HepG2 (cell line): ENCODE data around the gene MEGF6. TPM values are rescaled to one million over a fixed set of nuclear protein-coding genes. Genes with fewer than 3 reads are reported as not detected.

Experiments
- ATAC-seq: fragments of 200-7000 bp; cut with Tn5 transposase; 3 replicates; pipeline ENCODE4 v1.9.1; 2020; ENCODE audit warnings: mild to moderate bottlenecking, moderate library complexity
- BruUV-seq: library from RNA; stranded (reverse); fragments of 400-500 nt; replicated peaks from 2 replicates; lab custom pipeline; 2021; lab: Mats Ljungman, UMichigan
- CTCF ChIA-PET: fragments of 300-600 bp; formaldehyde crosslinking; extraction: SDS; loops from one replicate; lab custom pipeline; 2021; ENCODE audit warnings: low total read pairs, inconsistent platforms, low intra/inter-chr PET ratio; lab: Yijun Ruan, JAX
- POLR2A ChIA-PET: fragments of 350-600 bp; sonication (Branson Sonifier 250); formaldehyde crosslinking; loops from one replicate; lab custom pipeline; 2020; ENCODE audit warnings: antibody characterized with exemption, inconsistent platforms; lab: Yijun Ruan, JAX
- DNase-seq: peaks from one replicate; pipeline ENCODE4 v3.0.0-alpha.2; 2015; ENCODE audit warnings: low spot score
- FAIRE-seq: peaks from 3 replicates; lab custom pipeline; 2011; peaks lifted over from hg19 to GRCh38; lab: Jason Lieb, UNC
- H2AFZ ChIP-seq: one replicate; pipeline ENCODE4 v1.6.1; 2011; ENCODE audit warnings: low read length, inconsistent platforms
- H3K27ac ChIP-seq: fragments of 300-600 bp; 3 replicates; pipeline ENCODE4 v1.8.0; 2011; ENCODE audit warnings: mixed run types, mild to moderate bottlenecking, mixed read lengths, low read length, inconsistent platforms; ENCODE audit not compliant: insufficient read depth; ENCODE audit errors: extremely low read length
- H3K27me3 ChIP-seq, 2 experiments: fragments of 200-600 bp in 1 of 2; 2 replicates in 1 of 2; 3 replicates in 1 of 2; pipeline versions ENCODE4 v1.6.0 to v1.8.0; 2011; ENCODE audit warnings: low read length in 2 of 2, mild to moderate bottlenecking in 2 of 2, moderate library complexity in 2 of 2, inconsistent platforms in 1 of 2; ENCODE audit not compliant: insufficient read depth in 2 of 2, control insufficient read depth in 1 of 2
- H3K36me3 ChIP-seq, 2 experiments: fragments of 200-600 bp in 1 of 2; replicated peaks in 1 of 2; 2 replicates in 1 of 2; 3 replicates in 1 of 2; pipeline versions ENCODE4 v1.5.1 to v1.8.0; 2011; ENCODE audit warnings: low read length in 2 of 2, inconsistent platforms in 1 of 2; ENCODE audit not compliant: insufficient read depth in 2 of 2, control insufficient read depth in 1 of 2
- H3K4me1 ChIP-seq: 2 replicates; pipeline ENCODE4 v1.5.1; 2012; ENCODE audit warnings: low read length, inconsistent platforms; ENCODE audit not compliant: insufficient read depth
- H3K4me2 ChIP-seq: 2 replicates; pipeline ENCODE4 v1.6.0; 2011; ENCODE audit warnings: low read depth, low read length, inconsistent platforms
- H3K4me3 ChIP-seq, 3 experiments: fragments of 200-600 bp in 1 of 3; sonication (generic), shearing (Covaris generic) in 1 of 3; replicated peaks in 1 of 3; 2 replicates each; pipeline ENCODE4 v1.5.1; 2011 to 2016; ENCODE audit warnings: low read length in 3 of 3, inconsistent platforms in 2 of 3, low read depth in 2 of 3, mild to moderate bottlenecking in 2 of 3, control low read depth in 1 of 3, mixed read lengths in 1 of 3; ENCODE audit not compliant: insufficient read depth in 1 of 3
- H3K79me2 ChIP-seq: one replicate; pipeline ENCODE4 v1.6.1; 2011; ENCODE audit warnings: low read length, inconsistent platforms; ENCODE audit not compliant: insufficient read depth
- H3K9ac ChIP-seq: 2 replicates; pipeline ENCODE4 v1.6.0; 2011; ENCODE audit warnings: mild to moderate bottlenecking, low read depth, low read length, inconsistent platforms; ENCODE audit not compliant: insufficient read depth
- H3K9me3 ChIP-seq: 2 replicates; pipeline ENCODE4 v1.5.1; 2012; ENCODE audit warnings: mild to moderate bottlenecking, low read length
- H4K20me1 ChIP-seq: 2 replicates; pipeline ENCODE4 v1.6.0; 2011; ENCODE audit warnings: inconsistent platforms, mild to moderate bottlenecking, low read length, moderate library complexity; ENCODE audit not compliant: insufficient read depth
- AGO2 ChIP-seq: fragments of 200-400 bp; formaldehyde crosslinking; optimal IDR thresholded peaks from 2 replicates; pipeline ENCODE3; 2017; ENCODE audit warnings: mild to moderate bottlenecking, low read depth, low read length, moderate library complexity
- HNRNPL ChIP-seq: fragments of 200-400 bp; formaldehyde crosslinking; IDR thresholded peaks from 2 replicates; pipeline ENCODE4 v1.6.1; 2017; ENCODE audit warnings: mild to moderate bottlenecking, low read depth, low read length
- RERE ChIP-seq: IDR thresholded peaks from 2 replicates; pipeline ENCODE4 v1.6.1; 2016; ENCODE audit warnings: low read depth, missing genetic modification reagents, missing compliant biosample characterization
- SMAD1 ChIP-seq: sonication (generic); formaldehyde crosslinking; IDR thresholded peaks from 2 replicates; pipeline ENCODE4 v1.4.0; 2020; ENCODE audit warnings: missing genetic modification reagents, low read depth, mild to moderate bottlenecking, borderline replicate concordance
- WGBS: methylation state at CpG from one replicate; pipeline ENCODE4 v1.1.6; 2017; ENCODE audit warnings: low lambda C conversion rate; 5-methylcytosine and 5-hydroxymethylcytosine counted together
- in situ Hi-C: cut with HindIII; loops from 2 replicates; pipeline ENCODE4 v1.10.0; 2017; ENCODE audit warnings: low pct_unique_long_range_greater_than_20kb; ENCODE audit not compliant: extremely low pct_ligation_motif_present
- intact Hi-C: fragments of 100-400 bp; cut with micrococcal nuclease; formaldehyde crosslinking; loops from one replicate; pipeline ENCODE4 v1.10.0; 2022; ENCODE audit not compliant: unreplicated experiment
- polyA plus RNA-seq, 8 experiments: library from polyadenylated mRNA; depleted of rRNA in 3 of 8; stranded (reverse) in 7 of 8; unstranded in 1 of 8; fragments of >200 nt; fragmentation: Illumina TruSeq in 4 of 8; extraction: Trizol in 4 of 8; gene quantifications; 2 replicates each; pipeline versions ENCODE4 v1.2.1 to v1.2.3, GENCODE V29; 2011 to 2016; ENCODE audit warnings: low read depth in 4 of 8, missing spikeins in 1 of 8, mixed read lengths in 1 of 8; ENCODE audit not compliant: insufficient read depth in 1 of 8
- total RNA-seq, 5 experiments: library from RNA; depleted of rRNA; stranded (reverse); fragments of >200 nt; fragmentation: Illumina TruSeq; extraction: Trizol; gene quantifications; 2 replicates each; pipeline ENCODE4 v1.2.3, GENCODE V29; 2016; ENCODE audit warnings: low read depth in 1 of 5

The MEGF6 gene
- total and polyA plus RNA-seq, 2 of the 13 experiments (the other 11 are each of a cell fraction or from before 2014, with no cell fraction given) = 1.9 TPM

GRCh38 chr1:3475839-3476573 lies 135.3 kb downstream of the MEGF6 start:
- no peak overlapping the region for H3K27ac ChIP-seq
- peaks cover 10 to 26% of the 10 kb centered on the region in 2 experiments; a peak in 3 of 5 replicates for H3K36me3 ChIP-seq
- H2AFZ ChIP-seq = no peak overlapping the region
- H3K9ac ChIP-seq = no peak overlapping the region
- no peaks in the 10 kb centered on the region for H4K20me1 ChIP-seq
- no peaks in the 10 kb centered on the region for H3K27me3 ChIP-seq
- ChIA-PET POLR2A (no interaction called here), CTCF (no interaction called here)
- DNase-seq (no peak), FAIRE-seq (no peak), ATAC-seq (no peak)
- peaks cover 33% of the 10 kb centered on the region for H3K4me1 ChIP-seq
- in situ Hi-C loops = no loop called here
- no peak overlapping the region for H3K4me2 ChIP-seq
- 100% methylated on average over 2 of the region's 14 CpGs for WGBS
- H3K79me2 ChIP-seq = no peaks in the 10 kb centered on the region
- no peaks in the 10 kb centered on the region for H3K9me3 ChIP-seq
- intact Hi-C loops = no loop called here
- TF ChIP-seq SMAD1 (CRISPR knock-in tag) (no peak), HNRNPL (0 out of 2 replicates have a peak, but pooled peaks have one; percentile 48), AGO2 (peak; percentile 52), RERE (CRISPR knock-in tag) (no peak)
- H3K4me3 ChIP-seq = no peak overlapping the region
- no TSS peak for BruUV-seq
